NCI-H524 (cell line): Measurements from ENCODE around the gene DEAF1.

Experiments used
- DNase-seq, 2 experiments: peaks; one replicate each; lab custom pipeline; 2025; lab: John Stamatoyannopoulos, UW

DEAF1 gene

GRCh38 chr11:721741-722345, 26.8 kb upstream of the DEAF1 start:
- DNase-seq: peak in 1 of 2 experiments; percentile 34

- DNase-seq: no peak
Measured at GRCh38 chr11:721247-721740, 26.3 kb upstream of the DEAF1 start.

GRCh38 chr11:720642-721246, 25.7 kb upstream of the DEAF1 start:
- peak in 1 of 2 experiments; percentile 37 for DNase-seq

GRCh38 chr11:720017-720641, 25.1 kb upstream of the DEAF1 start:
- no peak for DNase-seq

GRCh38 chr11:719214-720016, 24.4 kb upstream of the DEAF1 start:
- DNase-seq: no peak

GRCh38 chr11:714436-714835, 19.4 kb upstream of the DEAF1 start:
- no peak for DNase-seq

GRCh38 chr11:709109-709997, 14.3 kb upstream of the DEAF1 start:
- no peak for DNase-seq

GRCh38 chr11:708511-708910, 13.5 kb upstream of the DEAF1 start:
- no peak for DNase-seq

- DNase-seq: no peak
Measured at GRCh38 chr11:707817-708420, 12.9 kb upstream of the DEAF1 start.

- no peak for DNase-seq
Measured at GRCh38 chr11:706957-707816, 12.2 kb upstream of the DEAF1 start.

GRCh38 chr11:706439-706956, 11.5 kb upstream of the DEAF1 start:
- DNase-seq: no peak

GRCh38 chr11:705646-706438, 10.8 kb upstream of the DEAF1 start, which contains the start of gene EPS8L2:
Gene EPS8L2 (plus strand): TSS chr11:706231. CDS start chr11:709408, 3,177 bp downstream.
- DNase-seq: no peak

GRCh38 chr11:704781-705645, 10.0 kb upstream of the DEAF1 start:
- no peak for DNase-seq

- DNase-seq: no peak
Measured at GRCh38 chr11:704228-704674, 9.2 kb upstream of the DEAF1 start.

- DNase-seq: no peak
Measured at GRCh38 chr11:703506-703905, 8.5 kb upstream of the DEAF1 start.

- no peak for DNase-seq
Measured at GRCh38 chr11:702462-703461, 7.7 kb upstream of the DEAF1 start.
